HTR-8/SVneo (cell line): Measurements from ENCODE around the gene B3GALT6.

Source experiments
- DNase-seq: peaks from one replicate; pipeline ENCODE4 v3.0.0; 2011; ENCODE audit warnings: low spot score, mixed read lengths; ENCODE audit not compliant: insufficient read length
- FAIRE-seq: peaks from 2 replicates; lab custom pipeline; 2011; peaks lifted over from hg19 to GRCh38; lab: Jason Lieb, UNC

B3GALT6 gene

GRCh38 chr1:1280782-1281481 lies 48.9 kb downstream of the B3GALT6 start:
- no peak for FAIRE-seq
- DNase-seq, result no peak

- DNase-seq, result no peak
- FAIRE-seq, result no peak
These were observed 49.7 kb downstream of the B3GALT6 start for GRCh38 chr1:1281533-1282321.

GRCh38 chr1:1282998-1283397 lies 51.0 kb downstream of the B3GALT6 start:
- DNase-seq, result no peak
- FAIRE-seq, result no peak

- FAIRE-seq (no peak), DNase-seq (no peak)
These were observed 51.8 kb downstream of the B3GALT6 start for GRCh38 chr1:1283821-1284220.
